ENCODE data around the gene PLEKHA1.

DNA sequence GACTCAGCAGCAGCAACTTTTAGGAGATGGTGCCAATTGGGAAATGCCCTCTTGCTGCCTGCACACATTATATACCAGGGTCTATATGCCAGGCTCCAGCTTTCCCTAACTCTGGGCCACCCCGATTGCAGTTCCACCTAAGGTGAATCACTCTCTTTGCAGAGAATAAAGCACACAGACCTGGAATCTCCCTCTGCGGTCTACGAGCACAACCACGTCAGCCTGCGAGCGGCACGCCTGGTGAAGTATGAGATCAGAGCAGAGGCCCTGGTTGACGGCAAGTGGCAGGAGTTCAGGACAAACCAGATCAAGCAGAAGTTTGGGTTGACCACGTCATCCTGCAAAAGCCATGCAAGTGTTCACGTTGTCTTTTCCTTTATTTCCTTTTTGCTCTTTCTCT lies 38.2 kb upstream of the PLEKHA1 start:
- TF ChIP-seq SUZ12 (IDR thresholded peaks at IDR 0.05; ENCODE audit: extremely low read depth, insufficient read depth, insufficient read length) (no peak), ZNF274 (IDR thresholded peaks at IDR 0.05; ENCODE audit: low read depth, low read length) (no peak)

All from NT2/D1 (cell line).